Measurements from ENCODE around the gene ZNF236. TPM values are rescaled to one million over a fixed set of nuclear protein-coding genes. Genes with fewer than 3 reads are reported as not detected.
"Not testable (repeated sequence)": the region's sequence is repeated elsewhere in the genome, so short reads cannot be mapped to it uniquely, and the experiment has no call there.

The ZNF236 gene
- total RNA-seq, 1 donor from 2014 or later: 13.4 TPM

- intact Hi-C loops (cut with micrococcal nuclease): no loop called here
- ATAC-seq (peak; percentile 14), DNase-seq (no peak)
These were observed 186.4 kb downstream of the ZNF236 start for GRCh38 chr18:77008576-77009315.

- ATAC-seq: no peak
- no peak for DNase-seq
- intact Hi-C loops (cut with micrococcal nuclease): no loop called here
These were observed 187.3 kb downstream of the ZNF236 start for GRCh38 chr18:77009675-77010074.

DNA sequence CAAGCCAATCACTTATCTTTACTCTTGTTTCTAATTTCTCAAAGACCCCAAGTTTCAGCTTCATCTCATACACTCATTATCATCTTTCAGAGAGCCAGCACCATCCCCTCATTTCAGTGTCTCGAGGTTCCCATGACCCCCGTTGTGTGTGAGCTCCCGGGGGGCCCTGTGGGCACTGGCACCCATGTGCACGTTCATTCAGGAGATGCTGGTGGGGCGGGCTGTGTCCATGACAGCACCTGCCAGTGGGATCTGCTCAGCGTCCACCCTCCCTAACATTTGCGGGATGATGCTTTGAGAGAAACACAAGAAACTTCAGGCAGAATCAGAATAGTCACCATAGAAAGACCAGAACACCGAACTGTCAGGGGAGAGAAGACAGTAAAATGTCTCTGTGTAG lies 189.8 kb downstream of the ZNF236 start:
- no peak for DNase-seq
- intact Hi-C loops (cut with micrococcal nuclease): no loop called here
- ATAC-seq: no peak

- ATAC-seq (peak; percentile 32), DNase-seq (no peak)
- intact Hi-C loops (cut with micrococcal nuclease): no loop called here
These were observed 190.6 kb downstream of the ZNF236 start for GRCh38 chr18:77012806-77013541.

GRCh38 chr18:77013811-77014521 lies 191.6 kb downstream of the ZNF236 start:
- DNase-seq: peak; percentile 73
- intact Hi-C loops (cut with micrococcal nuclease): no loop called here
- peak; percentile 98 for ATAC-seq

- intact Hi-C loops (cut with micrococcal nuclease): no loop called here
- DNase-seq (peak; percentile 74), ATAC-seq (peak; percentile 66)
These were observed 192.2 kb downstream of the ZNF236 start for GRCh38 chr18:77014538-77014937.

GRCh38 chr18:77015169-77015568 lies 192.8 kb downstream of the ZNF236 start:
- DNase-seq (no peak), ATAC-seq (no peak)
- intact Hi-C loops (cut with micrococcal nuclease): no loop called here

DNA sequence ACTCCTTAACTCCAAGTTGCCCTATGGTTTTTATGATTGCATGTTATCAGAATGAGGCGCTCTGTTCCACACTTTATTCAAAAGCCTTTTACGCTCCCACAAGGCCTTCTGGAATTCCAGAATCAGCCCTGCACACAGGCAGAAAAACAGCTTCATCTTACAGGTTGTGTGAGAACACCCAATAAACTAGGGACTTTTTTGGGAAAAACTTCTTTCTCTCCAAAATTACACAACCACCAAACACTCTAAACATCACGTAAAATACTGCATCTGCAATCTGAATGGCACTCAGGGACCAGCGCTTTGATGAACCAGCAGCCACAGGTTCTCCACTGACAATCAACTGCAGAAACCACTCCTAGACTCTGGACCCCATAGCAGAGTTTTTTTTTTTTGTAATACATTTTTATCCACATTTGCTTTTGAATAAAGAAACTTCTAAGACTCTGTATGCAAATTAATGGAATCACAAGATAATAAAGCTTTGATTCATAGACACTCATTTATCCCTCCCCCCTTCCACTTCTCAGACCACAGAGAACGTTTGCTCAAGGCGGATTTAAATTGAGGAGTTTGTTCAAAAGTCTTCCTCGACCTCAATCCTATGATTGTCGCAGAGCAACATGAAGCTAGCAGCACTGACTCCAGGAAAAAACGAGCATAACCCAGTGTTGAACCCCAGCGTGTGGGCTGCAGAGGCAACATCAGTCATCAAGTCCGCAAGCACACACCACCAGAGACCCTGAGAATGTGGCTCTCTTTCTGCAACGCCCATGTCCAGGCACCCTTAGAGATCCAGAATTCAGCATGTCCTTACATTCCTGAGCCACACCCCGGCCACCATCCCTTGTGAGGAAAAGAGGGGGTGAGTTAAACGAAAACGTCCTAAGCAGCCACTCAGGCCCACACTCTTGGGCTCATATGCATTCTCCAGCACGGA lies 193.7 kb downstream of the ZNF236 start:
- ATAC-seq: no peak
- intact Hi-C loops (cut with micrococcal nuclease): no loop called here
- DNase-seq: no peak

DNA sequence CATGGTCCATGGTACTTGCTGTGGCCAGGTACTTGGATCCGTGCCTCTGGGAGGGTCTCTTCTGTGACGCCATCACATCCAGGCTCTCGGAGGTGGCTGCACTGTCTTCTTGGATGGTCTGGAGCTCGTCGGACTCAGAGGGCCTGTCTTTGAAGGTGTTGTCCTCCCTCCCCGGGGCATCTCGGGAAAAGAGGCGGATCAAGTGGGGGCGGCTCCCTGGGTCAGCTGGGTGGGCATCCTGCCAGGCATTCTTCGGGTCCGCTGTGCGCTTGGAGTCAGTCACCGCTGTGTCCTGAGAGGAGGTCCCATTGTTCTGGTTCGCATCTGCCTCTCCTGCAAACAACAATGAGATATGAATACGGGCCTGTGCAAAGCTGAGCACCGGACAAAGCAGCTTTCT lies 194.6 kb downstream of the ZNF236 start:
- DNase-seq (no peak), ATAC-seq (no peak)
- intact Hi-C loops (cut with micrococcal nuclease): no loop called here

DNA sequence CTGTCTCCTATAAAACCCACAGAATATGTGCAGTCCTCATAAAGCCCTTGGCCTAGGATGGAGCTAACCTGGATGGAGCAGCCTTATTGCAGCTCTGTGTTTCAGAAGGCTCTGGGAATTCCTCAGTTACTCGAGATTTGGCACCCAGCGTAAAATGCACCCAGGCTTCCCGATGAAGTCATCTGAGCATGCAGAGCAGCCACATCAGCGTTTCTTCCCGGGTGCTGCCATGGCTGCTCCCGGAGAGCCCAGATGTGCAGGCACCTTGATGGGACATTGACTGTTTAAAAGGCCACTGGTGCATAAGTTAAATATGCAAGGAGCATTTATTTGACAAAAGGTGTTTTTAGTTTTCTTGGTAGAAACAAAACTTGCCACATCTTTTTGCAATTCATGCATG lies 195.0 kb downstream of the ZNF236 start:
- ATAC-seq: no peak
- DNase-seq: no peak
- intact Hi-C loops (cut with micrococcal nuclease): no loop called here

DNA sequence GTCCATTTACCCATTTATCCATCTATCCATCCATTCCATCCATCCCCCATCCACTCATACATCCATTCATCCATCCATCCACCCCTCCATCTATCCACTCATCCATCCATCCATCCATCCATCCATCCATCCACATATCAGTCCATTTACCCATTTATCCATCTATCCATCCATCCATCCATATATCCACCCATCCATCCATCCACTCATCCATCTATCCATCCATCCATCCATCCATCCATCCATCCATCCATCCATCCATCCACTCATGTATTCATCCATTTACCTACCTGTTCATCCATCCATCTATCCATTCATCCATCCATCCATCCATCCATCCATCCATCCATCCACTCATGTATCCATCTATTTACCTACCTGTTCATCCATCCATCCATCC lies 196.3 kb downstream of the ZNF236 start:
- ATAC-seq; DNase-seq; intact Hi-C loops (cut with micrococcal nuclease): not testable (repeated sequence)

GRCh38 chr18:77019641-77020040 lies 197.3 kb downstream of the ZNF236 start:
- intact Hi-C loops (cut with micrococcal nuclease): no loop called here
- ATAC-seq (no peak), DNase-seq (no peak)
